HG02840 (cell line): ENCODE data around the gene RAB40B.
"Not testable (repeated sequence)": the region's sequence is repeated elsewhere in the genome, so short reads cannot be mapped to it uniquely, and the experiment has no call there.

Experiments used
- ATAC-seq: cut with Tn5 transposase; IDR thresholded peaks from one replicate; pipeline ENCODE4 v1.9.1; 2021; ENCODE audit warnings: mild to moderate bottlenecking, moderate library complexity, moderate number of reproducible peaks; ENCODE audit not compliant: unreplicated experiment, low FRiP score

RAB40B gene, protein sequence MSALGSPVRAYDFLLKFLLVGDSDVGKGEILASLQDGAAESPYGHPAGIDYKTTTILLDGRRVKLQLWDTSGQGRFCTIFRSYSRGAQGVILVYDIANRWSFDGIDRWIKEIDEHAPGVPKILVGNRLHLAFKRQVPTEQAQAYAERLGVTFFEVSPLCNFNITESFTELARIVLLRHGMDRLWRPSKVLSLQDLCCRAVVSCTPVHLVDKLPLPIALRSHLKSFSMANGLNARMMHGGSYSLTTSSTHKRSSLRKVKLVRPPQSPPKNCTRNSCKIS

DNA sequence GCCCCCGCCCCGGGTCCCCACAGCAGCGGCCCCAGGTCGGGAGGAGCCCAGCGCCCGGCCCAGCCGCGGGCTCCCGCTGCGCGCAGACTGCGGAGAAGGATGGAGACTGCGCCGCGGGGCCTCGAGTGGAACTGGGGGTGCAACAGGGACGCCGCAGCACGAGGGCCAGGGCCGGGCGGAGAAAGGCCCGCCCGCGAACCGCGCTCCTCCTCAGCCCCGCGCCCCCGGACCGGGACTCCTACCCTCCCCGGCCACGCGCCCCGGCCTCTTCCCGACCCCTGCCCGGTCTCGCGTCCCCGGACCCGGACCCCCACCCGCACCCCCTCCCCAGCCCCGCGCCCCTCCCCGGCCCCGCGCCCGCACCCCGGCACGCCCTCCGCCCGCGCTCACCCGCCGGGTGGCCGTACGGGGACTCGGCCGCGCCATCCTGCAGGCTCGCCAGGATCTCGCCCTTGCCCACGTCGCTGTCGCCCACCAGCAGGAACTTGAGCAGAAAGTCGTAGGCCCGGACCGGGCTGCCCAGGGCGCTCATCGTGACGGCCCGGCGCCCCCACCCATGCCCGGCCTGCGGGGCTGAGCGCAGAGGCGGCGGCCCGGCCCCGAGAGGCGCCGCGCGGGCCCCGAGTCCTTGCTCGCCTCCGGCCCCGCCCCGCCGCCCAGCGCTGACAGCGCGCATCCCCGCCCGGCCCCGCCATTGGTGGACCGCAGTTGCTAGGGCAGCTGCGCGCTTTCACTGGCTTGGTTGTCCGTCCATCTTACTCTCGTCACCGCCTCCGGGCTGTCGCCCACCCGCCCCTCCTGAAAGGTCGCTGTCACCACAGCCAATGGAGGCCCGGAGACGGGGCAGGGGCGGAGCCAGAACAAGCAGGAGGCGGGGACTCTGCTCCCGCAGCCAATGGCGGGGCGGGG, at the start of gene RAB40B:
Gene RAB40B (minus strand): TSS at position 634 of the 909 bp plus-strand sequence. CDS start 102 bp downstream, at position 532.
- ATAC-seq: peak; percentile 95

DNA sequence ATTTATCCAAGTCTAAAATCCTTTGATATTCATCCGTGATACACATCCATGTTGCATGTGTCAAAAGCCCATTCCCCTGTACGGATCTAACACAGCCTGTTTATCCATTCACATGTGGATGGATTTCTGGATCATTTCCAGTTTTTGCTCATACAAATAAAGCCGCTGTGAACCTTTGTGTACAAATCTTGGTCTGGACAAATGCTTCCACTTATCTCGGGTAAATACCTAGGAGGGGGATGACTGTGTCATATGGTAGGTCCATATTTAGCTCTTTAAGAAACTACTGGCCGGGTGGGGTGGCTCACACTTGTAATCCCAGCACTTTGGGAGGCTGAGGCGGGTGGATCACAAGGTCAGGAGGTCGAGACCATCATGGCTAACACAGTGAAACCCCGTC, 47.0 kb upstream of the RAB40B start:
- ATAC-seq: no peak

DNA sequence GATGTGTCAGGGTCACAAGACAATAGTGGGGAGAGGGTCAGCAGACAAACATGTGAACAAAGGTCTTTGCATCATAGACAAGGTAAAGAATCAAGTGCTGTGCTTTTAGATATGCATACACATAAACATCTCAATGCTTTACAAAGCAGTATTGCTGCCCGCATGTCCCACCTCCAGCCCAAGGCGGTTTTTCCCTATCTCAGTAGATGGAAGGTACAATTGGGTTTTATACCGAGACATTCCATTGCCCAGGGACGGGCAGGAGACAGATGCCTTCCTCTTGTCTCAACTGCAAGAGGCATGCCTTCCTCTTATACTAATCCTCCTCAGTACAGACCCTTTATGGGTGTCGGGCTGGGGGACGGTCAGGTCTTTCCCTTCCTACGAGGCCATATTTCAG, 46.2 kb upstream of the RAB40B start:
- not testable (repeated sequence) for ATAC-seq

DNA sequence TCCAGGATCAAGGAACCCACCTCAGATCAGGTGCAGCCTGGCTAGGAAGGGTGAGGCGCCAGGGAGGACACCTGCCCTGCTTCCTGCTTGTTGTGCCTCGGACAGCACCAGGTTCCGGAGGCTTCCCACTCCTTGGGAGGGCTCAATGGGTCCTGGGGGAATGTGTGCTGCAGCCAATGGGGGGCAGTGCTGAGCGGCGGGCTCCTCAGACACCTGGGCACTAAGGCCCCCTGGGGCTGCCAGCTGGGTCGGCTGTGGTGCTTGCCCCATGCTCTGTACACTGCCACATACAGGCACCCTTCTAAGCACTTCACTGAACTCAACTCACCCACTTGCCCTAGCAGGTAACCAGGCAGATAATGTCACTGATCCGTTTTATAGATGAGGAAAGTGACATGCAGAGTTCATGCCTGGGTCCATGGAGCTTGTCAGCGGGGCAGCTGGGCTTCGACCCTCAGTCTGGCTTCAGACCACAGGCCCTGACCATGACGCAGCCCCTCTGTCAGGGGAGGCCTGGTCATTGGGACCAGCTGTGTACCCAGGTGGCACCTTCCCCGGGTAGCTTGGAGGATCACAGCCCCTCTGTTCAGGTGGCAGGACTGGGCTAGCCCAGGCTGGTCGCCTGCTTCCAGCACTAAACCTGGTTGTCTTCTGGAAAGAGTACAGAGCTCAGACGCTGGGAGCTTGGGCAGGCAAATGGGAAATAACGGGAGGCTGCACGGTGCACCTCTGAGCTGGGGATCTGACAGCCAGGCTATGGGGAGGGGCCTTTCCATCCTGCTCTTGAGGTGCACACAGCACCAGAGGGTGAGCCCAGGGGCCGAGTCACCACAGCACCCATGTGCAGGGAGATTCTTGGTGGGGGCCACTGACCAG, 45.1 kb upstream of the RAB40B start:
- ATAC-seq: no peak

DNA sequence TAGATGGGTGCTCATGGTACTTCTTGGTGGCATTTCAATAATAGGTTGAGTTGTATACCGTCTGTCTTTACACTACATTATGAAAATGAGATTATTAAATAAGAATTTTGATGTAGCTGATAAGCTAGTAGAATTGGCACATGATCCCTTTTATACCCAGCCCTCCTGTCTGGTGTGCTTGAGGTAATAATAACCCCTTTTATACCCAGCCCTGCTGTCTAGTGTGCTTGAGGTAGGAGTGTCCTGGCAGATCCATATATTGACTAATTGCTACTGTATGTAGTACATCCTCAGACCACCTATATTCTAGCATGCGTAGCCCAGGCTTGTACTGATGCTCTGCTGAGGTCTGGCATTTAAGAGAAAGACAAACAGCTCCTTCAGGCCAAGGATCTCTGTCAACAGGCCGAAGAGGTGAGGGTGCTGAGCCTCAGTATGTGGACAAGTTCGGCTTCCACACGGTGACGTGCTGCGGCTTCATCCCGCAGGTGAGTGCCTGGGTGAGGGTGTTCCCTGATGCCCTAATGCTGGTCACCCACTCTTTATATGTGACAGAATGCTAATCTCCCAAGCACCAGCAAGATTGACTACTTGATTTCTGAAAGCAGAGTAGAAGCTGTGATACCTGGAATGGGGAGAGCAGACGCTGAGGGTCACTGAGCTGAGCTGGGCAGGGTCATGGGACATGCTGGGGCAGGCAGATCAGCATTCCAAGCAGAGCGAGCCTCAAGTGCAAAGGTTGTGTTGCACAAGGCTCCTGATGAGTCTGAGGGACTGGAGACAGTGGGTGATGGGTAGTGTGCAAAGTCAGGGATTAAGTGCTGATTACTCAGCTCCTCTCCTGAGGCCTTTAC, 42.6 kb upstream of the RAB40B start:
- ATAC-seq: no peak

DNA sequence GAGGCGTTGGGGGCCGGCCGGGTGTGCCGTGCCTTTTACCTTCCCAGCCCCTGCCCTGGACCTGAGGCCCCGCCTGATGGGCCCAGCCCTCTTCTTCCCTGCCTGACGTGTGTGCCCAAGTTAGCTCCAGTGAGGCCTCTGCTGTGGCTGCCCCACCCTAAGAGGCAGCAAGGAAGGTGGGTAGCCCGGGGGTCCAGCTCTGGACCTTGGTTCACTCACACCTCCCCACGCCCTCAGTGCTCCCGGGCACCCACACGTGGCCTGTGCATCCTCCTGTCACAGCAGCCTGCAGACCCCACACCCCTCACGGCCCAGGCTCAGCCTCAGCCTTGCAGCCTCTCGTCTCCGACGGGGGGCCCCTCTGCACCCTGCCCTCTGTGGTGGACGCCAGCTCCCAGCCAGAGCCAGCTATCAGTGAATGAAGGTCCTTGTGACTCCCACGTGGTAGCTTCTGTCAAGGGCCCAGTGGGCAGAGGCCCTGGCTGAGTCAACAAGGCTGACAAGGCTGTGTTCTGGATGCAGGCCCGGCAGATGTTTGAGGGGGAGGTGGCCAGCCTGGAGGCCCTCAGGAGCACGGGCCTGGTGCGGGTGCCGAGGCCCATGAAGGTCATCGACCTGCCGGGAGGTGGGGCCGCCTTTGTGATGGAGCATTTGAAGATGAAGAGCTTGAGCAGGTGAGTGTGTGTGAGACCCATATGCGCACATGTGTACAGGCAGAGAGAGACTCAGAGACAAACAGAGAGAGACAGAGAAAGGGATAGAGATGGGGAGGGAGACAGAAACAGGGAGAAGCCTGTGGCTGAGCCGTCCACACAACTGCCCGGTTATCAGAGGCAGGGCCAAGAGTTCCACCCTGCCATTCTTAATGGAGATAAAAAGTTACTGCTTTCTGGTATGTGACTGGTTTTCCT, 39.7 kb upstream of the RAB40B start:
- no peak for ATAC-seq

DNA sequence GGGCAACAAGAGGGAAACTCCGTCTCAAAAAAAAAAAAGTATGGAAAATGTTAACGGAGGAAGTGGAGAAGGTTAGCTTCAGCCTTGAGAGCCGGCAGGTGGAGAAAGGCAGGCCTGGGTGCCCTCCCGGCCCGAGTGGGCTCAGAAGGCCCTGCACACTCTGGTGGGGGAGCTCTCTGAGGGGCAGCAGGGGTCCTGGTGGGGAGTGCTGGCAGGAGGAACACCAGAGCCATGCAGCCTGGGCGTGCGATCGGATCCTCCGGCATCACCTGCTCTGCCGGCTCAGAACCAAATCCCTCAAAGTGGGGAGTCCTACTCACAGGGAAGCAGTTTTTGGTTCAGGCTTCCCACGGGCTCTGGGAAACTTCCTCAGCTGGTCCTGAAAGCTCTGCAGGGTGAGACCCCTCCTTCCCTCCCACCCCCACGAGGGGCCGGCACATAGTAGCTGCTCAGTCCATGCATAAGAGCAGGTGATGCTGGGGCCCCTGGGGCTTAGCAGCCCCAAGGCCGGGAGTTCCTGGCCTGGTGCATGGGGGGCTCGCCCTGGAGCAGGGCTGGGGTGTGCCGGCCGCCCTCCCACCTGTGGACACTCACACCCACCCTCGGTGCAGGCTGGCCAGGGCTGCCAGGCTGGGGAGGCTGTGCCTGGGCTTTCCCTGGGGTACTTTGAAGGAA, 38.1 kb upstream of the RAB40B start:
- no peak for ATAC-seq

DNA sequence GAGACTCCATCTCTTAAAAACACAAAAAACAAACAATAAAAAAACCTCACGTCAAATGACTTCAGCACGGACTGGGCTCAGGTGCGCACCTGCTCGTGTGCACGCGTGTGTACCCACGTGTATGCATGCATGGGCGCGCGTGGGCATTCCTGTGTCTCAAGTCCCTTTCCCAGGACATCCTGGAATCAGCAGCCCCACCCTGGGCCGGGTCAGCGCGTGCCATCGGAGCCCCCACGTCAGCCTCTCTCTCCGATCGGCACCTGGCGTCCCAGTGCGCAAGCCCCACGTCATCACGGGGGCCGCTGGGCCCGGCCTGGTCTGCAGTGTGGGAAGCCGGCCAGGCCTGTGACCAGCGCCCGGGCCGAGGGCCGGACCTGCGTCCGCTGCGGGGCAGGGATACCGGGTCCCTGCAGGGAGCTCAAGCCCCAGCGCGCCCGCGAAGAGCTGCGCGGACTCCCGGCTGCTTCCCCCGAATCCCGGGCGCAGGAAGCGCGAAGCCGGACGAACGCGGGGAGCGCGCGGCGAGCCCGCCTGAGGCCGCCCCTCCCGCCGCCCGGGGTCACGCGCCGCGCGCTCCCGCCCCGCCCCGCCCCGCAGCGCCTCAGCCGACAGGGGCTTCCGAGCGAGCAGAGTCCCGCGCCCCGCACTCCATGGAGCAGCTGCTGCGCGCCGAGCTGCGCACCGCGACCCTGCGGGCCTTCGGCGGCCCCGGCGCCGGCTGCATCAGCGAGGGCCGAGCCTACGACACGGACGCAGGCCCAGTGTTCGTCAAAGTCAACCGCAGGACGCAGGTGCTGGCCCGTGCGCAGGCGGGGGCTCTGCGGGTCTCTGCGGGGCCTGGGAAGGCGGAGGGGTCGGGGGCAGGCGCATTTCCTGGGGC, 36.7 kb upstream of the RAB40B start, which contains the start of gene FN3K:
Gene FN3K (plus strand): TSS at position 629 of the 880 bp plus-strand sequence. CDS start 22 bp downstream, at position 651.
- no peak for ATAC-seq

DNA sequence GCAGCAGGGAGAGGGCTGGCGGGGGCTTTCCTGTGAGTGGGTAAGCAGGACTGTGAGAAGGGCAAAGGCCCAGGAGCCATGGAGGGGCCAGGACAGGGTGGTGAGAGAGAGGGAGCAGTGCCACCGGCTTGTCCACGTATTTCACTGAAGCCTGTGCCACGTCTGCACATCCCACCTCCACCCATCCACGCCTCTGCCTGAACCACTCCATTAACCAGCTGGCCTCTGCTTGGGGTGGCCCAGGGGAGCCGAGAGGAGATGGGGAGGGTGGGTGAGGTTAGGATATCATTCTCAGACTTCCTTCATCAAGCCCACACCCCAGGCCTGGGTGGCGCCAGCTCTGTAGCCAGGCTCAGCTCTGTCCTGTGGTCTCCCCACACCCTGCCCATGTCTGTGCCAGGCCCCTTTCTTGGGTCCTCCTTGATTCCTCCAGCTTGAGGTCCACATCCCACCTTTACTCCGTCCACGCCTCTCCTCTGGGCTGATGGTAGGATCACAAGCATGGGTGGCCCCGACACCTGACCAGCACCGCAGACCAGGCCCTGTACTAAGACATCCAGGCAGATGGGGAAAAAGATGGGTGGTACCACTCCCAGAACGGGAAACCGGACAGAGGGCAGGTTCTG, 33.7 kb upstream of the RAB40B start:
- no peak for ATAC-seq

DNA sequence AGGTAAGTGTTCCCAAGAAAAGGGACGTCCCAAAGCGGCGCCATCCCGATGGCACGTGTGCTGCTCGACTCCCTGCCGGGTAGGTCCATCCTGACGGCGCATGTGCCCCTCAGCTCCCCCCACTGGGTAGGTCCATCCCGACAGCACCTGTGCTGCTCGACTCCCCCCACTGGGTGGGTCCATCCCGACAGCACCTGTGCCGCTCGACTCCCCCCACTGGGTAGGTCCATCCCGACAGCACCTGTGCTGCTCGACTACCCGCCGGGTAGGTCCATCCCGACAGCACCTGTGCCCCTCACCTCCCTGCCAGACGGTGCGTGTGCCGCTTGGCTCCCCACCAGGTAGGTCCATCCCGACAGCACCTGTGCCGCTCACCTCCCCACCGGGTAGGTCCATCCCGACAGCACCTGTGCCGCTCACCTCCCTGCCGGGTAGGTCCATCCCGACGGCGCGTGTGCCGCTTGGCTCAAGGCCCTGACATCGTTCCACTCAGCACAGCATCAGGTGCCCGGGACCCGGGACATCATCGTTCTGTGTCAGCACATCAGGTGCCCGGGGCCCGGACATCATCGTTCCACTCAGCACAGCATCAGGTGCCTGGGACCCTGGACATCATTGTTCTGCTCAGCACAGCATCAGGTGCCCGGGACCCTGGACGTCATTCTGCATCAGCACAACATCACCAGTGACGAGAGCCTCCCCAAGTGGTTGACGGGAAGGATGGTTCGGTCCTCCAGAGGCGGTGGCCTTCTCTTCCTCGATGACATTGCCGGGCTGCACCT, 31.2 kb upstream of the RAB40B start:
- ATAC-seq: no peak

DNA sequence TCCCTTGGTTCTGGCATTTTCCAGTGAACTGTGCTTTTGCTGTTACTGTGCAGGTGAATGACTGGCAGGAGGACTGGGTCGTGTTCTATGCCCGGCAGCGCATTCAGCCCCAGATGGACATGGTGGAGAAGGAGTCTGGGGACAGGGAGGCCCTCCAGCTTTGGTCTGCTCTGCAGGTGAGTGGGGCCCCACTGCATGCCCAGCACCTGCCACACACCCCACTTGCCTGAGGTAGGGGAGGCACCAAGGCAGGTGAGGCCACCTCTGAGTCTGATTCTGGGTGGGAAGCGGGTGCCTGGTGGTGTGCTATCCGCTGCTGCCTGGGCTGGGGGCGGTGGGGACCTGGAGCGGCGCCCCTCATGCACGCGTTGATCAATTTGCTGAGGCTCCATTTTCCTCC, 27.9 kb upstream of the RAB40B start:
- ATAC-seq: no peak

DNA sequence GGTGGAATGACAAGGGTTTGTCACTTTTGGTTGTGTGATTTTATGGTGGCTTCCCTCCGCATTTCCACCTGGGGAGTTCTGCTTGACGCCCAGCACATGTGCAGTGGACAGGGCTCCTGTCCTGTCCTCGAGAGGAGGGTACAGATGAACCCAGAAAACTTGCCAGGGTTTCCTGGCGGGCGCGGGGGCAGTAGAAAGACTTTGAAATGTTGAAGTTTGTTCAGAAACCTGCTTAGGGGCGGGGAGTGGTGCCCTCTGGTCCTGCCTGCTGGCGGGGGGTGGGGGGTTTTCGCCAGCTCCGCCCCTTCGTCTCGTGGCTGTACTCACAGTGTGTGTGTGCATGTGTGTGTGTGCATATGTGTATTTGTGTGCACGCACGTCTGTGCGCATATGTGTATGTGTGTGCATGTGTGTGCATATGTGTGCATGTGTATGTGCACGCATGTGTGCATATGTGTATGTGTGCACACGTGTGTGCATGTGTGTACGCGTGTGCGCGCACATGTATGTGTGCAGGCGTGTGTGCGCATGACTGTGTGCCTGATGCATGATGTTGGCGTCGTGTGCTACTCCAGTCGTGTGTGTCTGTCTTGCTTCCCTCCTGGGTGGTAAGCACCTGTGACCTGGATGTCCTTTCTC, 24.8 kb upstream of the RAB40B start:
- no peak for ATAC-seq

DNA sequence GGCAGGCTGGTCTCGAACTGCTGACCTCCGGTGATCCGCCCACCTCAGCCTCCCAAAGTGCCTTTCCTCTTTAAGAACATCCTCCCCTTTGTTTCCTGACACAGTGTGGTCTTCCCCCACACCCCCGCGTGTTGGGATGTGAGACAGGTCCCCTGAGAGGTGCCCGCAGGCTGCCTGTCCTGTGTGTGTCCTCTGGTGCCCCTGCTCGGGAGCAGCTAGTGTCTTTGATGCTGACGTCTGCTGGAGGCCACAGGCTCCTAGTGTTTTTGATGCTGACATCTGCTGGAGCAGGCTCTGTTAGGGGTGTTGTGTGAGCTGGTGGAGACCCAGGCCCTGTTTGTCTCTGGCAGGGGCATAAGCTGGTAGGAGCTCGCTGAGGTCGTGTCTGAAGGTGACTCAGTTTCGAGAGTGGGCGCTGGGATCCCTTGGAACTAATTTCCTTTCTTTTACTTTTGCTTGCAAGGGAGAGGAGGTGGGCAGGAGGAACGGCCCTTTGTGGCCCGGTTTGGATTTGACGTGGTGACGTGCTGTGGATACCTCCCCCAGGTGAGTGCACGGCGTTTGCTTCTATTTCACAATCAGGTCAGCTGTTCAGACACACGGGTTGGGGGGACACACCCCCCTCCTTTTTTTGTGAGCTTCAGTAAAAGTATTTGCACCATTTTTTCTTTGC, 24.0 kb upstream of the RAB40B start:
- ATAC-seq: no peak

DNA sequence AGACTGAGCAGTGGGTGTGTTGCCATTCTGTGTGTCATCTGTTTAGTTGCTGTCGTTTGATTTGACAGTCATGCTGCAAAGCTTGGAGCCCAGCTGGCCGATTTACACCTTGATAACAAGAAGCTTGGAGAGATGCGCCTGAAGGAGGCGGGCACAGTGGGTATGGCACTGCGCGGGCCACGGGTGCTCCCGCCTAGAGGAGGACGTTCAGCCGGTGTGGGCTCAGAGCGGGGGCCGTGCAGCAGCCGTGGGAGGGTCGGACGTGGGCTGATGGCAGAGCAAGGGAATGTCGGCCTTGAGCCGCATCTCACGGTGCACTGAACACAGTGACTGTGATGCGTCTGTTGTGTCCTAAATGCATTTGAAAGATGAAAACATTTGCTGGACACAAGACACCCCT, 21.7 kb upstream of the RAB40B start:
- no peak for ATAC-seq
